H1 (cell line): Measurements from ENCODE around the gene BTK. TPM values are rescaled to one million over a fixed set of nuclear protein-coding genes. Genes with fewer than 3 reads are reported as not detected.

ENCODE experiments used
- CTCF ChIA-PET: fragments of 300-600 bp; sonication (Branson Sonifier 250); formaldehyde crosslinking; loops from one replicate; lab custom pipeline; 2021; ENCODE audit not compliant: partially characterized antibody; lab: Charles Lee
- POLR2A ChIA-PET: fragments of 300-600 bp; sonication (Branson Sonifier 250); formaldehyde crosslinking; loops from one replicate; lab custom pipeline; 2021; ENCODE audit warnings: inconsistent platforms; ENCODE audit not compliant: partially characterized antibody; lab: Charles Lee
- DNase-seq, 2 experiments: peaks; one replicate each; pipeline versions ENCODE4 v3.0.0 to v3.0.0-alpha.2; 2010 to 2022; ENCODE audit warnings: low spot score in 2 of 2, low read depth in 1 of 2, mixed read lengths in 1 of 2
- FAIRE-seq: peaks from 2 replicates; lab custom pipeline; 2011; peaks lifted over from hg19 to GRCh38; lab: Jason Lieb, UNC
- H2AFZ ChIP-seq: 2 replicates; pipeline ENCODE4 v1.8.1; 2012; ENCODE audit warnings: low read length, inconsistent platforms
- H2AK5ac ChIP-seq: 2 replicates; pipeline ENCODE4 v1.6.1; 2013; ENCODE audit warnings: low read depth, low read length
- H2BK120ac ChIP-seq: replicated peaks from 2 replicates; pipeline ENCODE3; 2013; ENCODE audit warnings: low read depth, low read length, inconsistent platforms
- H2BK12ac ChIP-seq: 2 replicates; pipeline ENCODE4 v1.6.1; 2013; ENCODE audit warnings: low read depth, low read length
- H2BK15ac ChIP-seq: 2 replicates; pipeline ENCODE4 v1.6.1; 2013; ENCODE audit warnings: low read length
- H2BK20ac ChIP-seq: 2 replicates; pipeline ENCODE4 v1.6.1; 2013; ENCODE audit warnings: low read length
- H2BK5ac ChIP-seq: 2 replicates; pipeline ENCODE4 v1.6.1; 2013; ENCODE audit warnings: low read depth, low read length
- H3K14ac ChIP-seq: 2 replicates; pipeline ENCODE4 v1.6.1; 2013; ENCODE audit warnings: inconsistent platforms; ENCODE audit not compliant: insufficient read length
- H3K18ac ChIP-seq: 2 replicates; pipeline ENCODE4 v1.6.1; 2013; ENCODE audit warnings: low read length; ENCODE audit errors: extremely low read depth
- H3K23ac ChIP-seq: 2 replicates; pipeline ENCODE4 v1.6.1; 2013; ENCODE audit warnings: inconsistent platforms; ENCODE audit not compliant: insufficient read length
- H3K23me2 ChIP-seq: 2 replicates; pipeline ENCODE4 v1.6.1; 2013; ENCODE audit warnings: low read depth, low read length
- H3K27ac ChIP-seq: 2 replicates; pipeline ENCODE4 v1.6.1; 2011; ENCODE audit warnings: low read depth, low read length, inconsistent platforms
- H3K27me3 ChIP-seq, 4 experiments: replicated peaks in 1 of 4; 1 replicate in 1 of 4; 2 replicates in 3 of 4; pipeline versions ENCODE4 v1.6.1 to v1.8.1; 2011 to 2013; ENCODE audit warnings: low read length in 3 of 4, mild to moderate bottlenecking in 3 of 4, inconsistent platforms in 2 of 4, mixed read lengths in 2 of 4, moderate library complexity in 1 of 4; ENCODE audit not compliant: control insufficient read depth in 3 of 4, insufficient read depth in 3 of 4; ENCODE audit errors: extremely low read depth in 1 of 4
- H3K36me3 ChIP-seq, 4 experiments: 2 replicates each; pipeline versions ENCODE4 v1.6.1 to v1.8.1; 2011 to 2013; ENCODE audit warnings: mild to moderate bottlenecking in 4 of 4, low read length in 3 of 4, moderate library complexity in 2 of 4, control low read depth in 1 of 4, inconsistent platforms in 1 of 4; ENCODE audit not compliant: insufficient read depth in 4 of 4, control insufficient read depth in 2 of 4
- H3K4ac ChIP-seq: replicated peaks from 2 replicates; pipeline ENCODE3; 2013; ENCODE audit warnings: low read length, low read depth, mixed read lengths, inconsistent platforms; ENCODE audit not compliant: insufficient read length
- H3K4me1 ChIP-seq, 4 experiments: replicated peaks in 1 of 4; 1 replicate in 1 of 4; 2 replicates in 3 of 4; pipeline versions ENCODE4 v1.6.1 to v1.8.1; 2011 to 2013; ENCODE audit warnings: low read length in 3 of 4, inconsistent platforms in 2 of 4, mixed read lengths in 1 of 4; ENCODE audit not compliant: insufficient read depth in 4 of 4, control insufficient read depth in 3 of 4
- H3K4me2 ChIP-seq, 2 experiments: 2 replicates each; pipeline versions ENCODE4 v1.6.1 to v1.8.1; 2011 to 2013; ENCODE audit warnings: low read depth in 2 of 2, low read length in 2 of 2, control low read depth in 1 of 2, inconsistent platforms in 1 of 2, mild to moderate bottlenecking in 1 of 2; ENCODE audit not compliant: insufficient read depth in 1 of 2
- H3K4me3 ChIP-seq, 4 experiments: fragments of 200-600, 300-600 bp in 1 of 4; sonication (generic), shearing (Covaris generic), sonication (Bioruptor Twin) in 1 of 4; 2 replicates each; pipeline versions ENCODE4 v1.5.1 to v1.8.1; 2011 to 2016; ENCODE audit warnings: low read length in 4 of 4, low read depth in 3 of 4, control low read depth in 2 of 4, inconsistent platforms in 2 of 4, mild to moderate bottlenecking in 2 of 4, mixed read lengths in 1 of 4, moderate library complexity in 1 of 4; ENCODE audit not compliant: insufficient read depth in 2 of 4; ENCODE audit errors: extremely low read depth in 1 of 4
- H3K56ac ChIP-seq: replicated peaks from 2 replicates; pipeline ENCODE3; 2013; ENCODE audit warnings: low read depth, mild to moderate bottlenecking, mixed read lengths, low read length, inconsistent platforms; ENCODE audit not compliant: insufficient read length
- H3K79me1 ChIP-seq: 2 replicates; pipeline ENCODE4 v1.6.1; 2013; ENCODE audit warnings: low read depth, low read length, control low read depth
- H3K79me2 ChIP-seq, 2 experiments: 2 replicates each; pipeline versions ENCODE4 v1.6.1 to v1.8.1; 2012 to 2013; ENCODE audit warnings: low read length in 2 of 2, mild to moderate bottlenecking in 2 of 2, inconsistent platforms in 1 of 2; ENCODE audit not compliant: insufficient read depth in 2 of 2, control insufficient read depth in 1 of 2
- H3K9ac ChIP-seq, 4 experiments: replicated peaks in 1 of 4; 1 replicate in 1 of 4; 2 replicates in 3 of 4; pipeline versions ENCODE4 v1.6.1 to v1.8.1; 2011 to 2013; ENCODE audit warnings: low read depth in 3 of 4, low read length in 3 of 4, control low read depth in 2 of 4, mild to moderate bottlenecking in 2 of 4, moderate library complexity in 2 of 4, inconsistent platforms in 1 of 4; ENCODE audit errors: extremely low read depth in 1 of 4
- H3K9me3 ChIP-seq, 2 experiments: 2 replicates each; pipeline versions ENCODE4 v1.6.1 to v1.8.1; 2012 to 2013; ENCODE audit warnings: mild to moderate bottlenecking in 2 of 2, moderate library complexity in 2 of 2, control low read depth in 1 of 2, inconsistent platforms in 1 of 2, low read depth in 1 of 2, low read length in 1 of 2, mixed read lengths in 1 of 2; ENCODE audit not compliant: insufficient read depth in 2 of 2
- H4K20me1 ChIP-seq, 2 experiments: replicated peaks in 1 of 2; 2 replicates each; pipeline versions ENCODE3 to v1.8.1; 2011 to 2013; ENCODE audit warnings: inconsistent platforms in 2 of 2, low read length in 2 of 2, mild to moderate bottlenecking in 1 of 2; ENCODE audit not compliant: insufficient read depth in 2 of 2, control insufficient read depth in 1 of 2
- H4K5ac ChIP-seq: 2 replicates; pipeline ENCODE4 v1.6.1; 2013; ENCODE audit warnings: low read length, low read depth, mixed read lengths, inconsistent platforms; ENCODE audit not compliant: insufficient read length
- H4K8ac ChIP-seq: 2 replicates; pipeline ENCODE4 v1.8.0; 2013; ENCODE audit warnings: mild to moderate bottlenecking, moderate library complexity, low read length, inconsistent platforms; ENCODE audit not compliant: insufficient read depth; ENCODE audit errors: extremely low read depth
- H4K91ac ChIP-seq: replicated peaks from 2 replicates; pipeline ENCODE3; 2013; ENCODE audit warnings: low read length, mixed read lengths, inconsistent platforms; ENCODE audit not compliant: insufficient read length
- CTCF ChIP-seq, 3 experiments: IDR thresholded peaks; 1 replicate in 2 of 3; 2 replicates in 1 of 3; pipeline versions ENCODE4 v1.5.1 to v1.6.1; 2011; ENCODE audit warnings: low read length in 3 of 3, mild to moderate bottlenecking in 3 of 3, inconsistent platforms in 2 of 3, low read depth in 1 of 3, moderate library complexity in 1 of 3; ENCODE audit not compliant: insufficient read depth in 1 of 3; ENCODE audit errors: control extremely low read depth in 1 of 3
- JUN ChIP-seq: IDR thresholded peaks from 2 replicates; pipeline ENCODE4 v1.6.1; 2011; ENCODE audit warnings: low read depth, mild to moderate bottlenecking, improper control_type of control experiment, low read length
- RAD21 ChIP-seq, 2 experiments: IDR thresholded peaks in 1 of 2; conservative IDR thresholded peaks in 1 of 2; 2 replicates each; pipeline ENCODE4 v1.6.1; 2011; ENCODE audit warnings: low read depth in 2 of 2, low read length in 2 of 2, improper control_type of control experiment in 1 of 2, inconsistent platforms in 1 of 2, mild to moderate bottlenecking in 1 of 2, moderate library complexity in 1 of 2
- TBP ChIP-seq: IDR thresholded peaks from 2 replicates; pipeline ENCODE4 v1.6.1; 2011; ENCODE audit warnings: low read depth, low read length, improper control_type of control experiment
- WGBS, 2 experiments: shearing (Covaris generic) in 1 of 2; methylation state at CpG; one replicate each; pipeline versions ENCODE4 v1.1.6 to v1.1.7; 2013 to 2015; ENCODE audit warnings: low lambda C conversion rate in 2 of 2, mixed read lengths in 2 of 2, inconsistent platforms in 1 of 2, low coverage in 1 of 2, missing lambda C conversion rate in 1 of 2; ENCODE audit not compliant: insufficient replicate concordance in 2 of 2, insufficient coverage in 1 of 2, insufficient read length in 1 of 2; ENCODE audit errors: extremely low coverage in 1 of 2, missing lambda C conversion rate in 1 of 2; 5-methylcytosine and 5-hydroxymethylcytosine counted together
- polyA plus RNA-seq, 7 experiments: library from polyadenylated mRNA; depleted of rRNA in 3 of 7; stranded (reverse) in 5 of 7; unstranded in 2 of 7; fragments of >200 nt in 5 of 7; fragments of 200-250 nt in 2 of 7; gene quantifications; 1 replicate in 5 of 7; 2 replicates in 1 of 7; 4 replicates in 1 of 7; pipeline versions ENCODE4 v1.2.1 to v1.2.3, GENCODE V29; 2011 to 2013; ENCODE audit warnings: missing spikeins in 2 of 7, mixed read lengths in 2 of 7
- total RNA-seq: library from RNA; stranded (reverse); fragmentation: NEBNext Ultra II Directional; extraction: Animal tissue kit (Norgen Biotek cat#: 25700); gene quantifications from 2 replicates; pipeline ENCODE4 v1.2.1, GENCODE V29; 2021

Gene BTK
- total and polyA plus RNA-seq, 2 of the 8 experiments (the other 6 are each of a cell fraction or from before 2014, with no cell fraction given), result 0.06 to 0.20 TPM

- Histone ChIP-seq H2AK5ac (no peak overlapping the region), H2BK120ac (no peak overlapping the region), H2AFZ (no peak overlapping the region), H3K36me3 (peaks cover 0 to 16% (median 8%) of the 10 kb centered on the region in 4 experiments; a peak in 5 of 8 replicates), H3K23ac (no peak overlapping the region), H2BK5ac (no peak overlapping the region), H3K9me3 (no peaks in the 10 kb centered on the region), H3K79me1 (no peaks in the 10 kb centered on the region), H3K4me1 (peaks cover 0 to 3% (median 1%) of the 10 kb centered on the region in 4 experiments; a peak in 3 of 7 replicates), H3K79me2 (peaks cover 2 to 24% of the 10 kb centered on the region in 2 experiments), H4K5ac (no peak overlapping the region), H3K4ac (no peak overlapping the region), H3K23me2 (peaks cover 3% of the 10 kb centered on the region; the same call in 1 of the 2 replicates), H2BK12ac (no peak overlapping the region), H3K4me2 (no peak overlapping the region; a peak in 1 of 4 replicates), H3K18ac (no peak overlapping the region; the same call in 1 of the 2 replicates), H2BK20ac (no peak overlapping the region), H4K20me1 (peaks cover 0 to 2% of the 10 kb centered on the region in 2 experiments), H4K91ac (peak overlapping the region; percentile 65), H3K9ac (no peak overlapping the region), H3K4me3 (no peak overlapping the region), H4K8ac (no peak overlapping the region; the same call in 1 of the 2 replicates), H2BK15ac (peak overlapping the region; percentile 72; the same call in 1 of the 2 replicates), H3K27me3 (no peaks in the 10 kb centered on the region), H3K27ac (no peak overlapping the region), H3K56ac (no peak overlapping the region), H3K14ac (no peak overlapping the region)
- FAIRE-seq, result no peak
- DNase-seq, result no peak
- 76% methylated on average over 11 of the region's 12 CpGs; no CpG with 5 or more reads in 1 of the 2 experiments for WGBS, 2 experiments
- 0 out of 2 replicates have a peak, but pooled peaks have one; percentile 38 for TF ChIP-seq TBP
- peak; percentile 65 to 75 for TF ChIP-seq RAD21 (IDR thresholded peaks at IDR 0.05 in 1 of 2, conservative IDR thresholded peaks at IDR 0.05 in 1 of 2; ENCODE audit: low read depth in 2 of 2, low read length in 2 of 2)
- no peak for TF ChIP-seq JUN
- peak in 2 of 3 experiments; percentile 44 to 47; a peak in 2 of 4 replicates for TF ChIP-seq CTCF (IDR thresholded peaks at IDR 0.05; ENCODE audit: control extremely low read depth in 1 of 3, insufficient read depth in 1 of 3, low read depth in 1 of 3, low read length in 3 of 3)
- ChIA-PET CTCF (interaction anchor here (1.0 to 1.5 kb wide), 3 partner anchors 45 to 69 kb away, joined by 3 to 4 read pairs (median 3); partner anchors contain the start of gene ARMCX4), POLR2A (interaction anchor here (0.6 to 5.4 kb wide), 10 partner anchors 8 to 1284 kb away, joined by 3 to 36 read pairs (median 3); partner anchors contain the start of genes GLA, HNRNPH2 and RPL36A)
Measured at GRCh38 chrX:101415180-101416145, 29.5 kb upstream of the BTK start.
